Memory B cell (primary cell): ENCODE results near the gene ALKAL2.
"Not testable (repeated sequence)": the region's sequence is repeated elsewhere in the genome, so short reads cannot be mapped to it uniquely, and the experiment has no call there.

Experiments
- ATAC-seq: fragments of 150-1000 bp; cut with Tn5 transposase; 2 replicates; pipeline ENCODE4 v1.10.0; 2021; ENCODE audit warnings: low read depth, mild to moderate bottlenecking, moderate library complexity
- DNase-seq, 2 donors: peaks; one replicate each; pipeline ENCODE4 v3.0.0; 2022; ENCODE audit warnings: low spot score in 2 of 2
- H3K27ac Mint-ChIP-seq: one replicate; pipeline ENCODE4 v1.8.0; 2022; ENCODE audit warnings: mild to moderate bottlenecking, moderate library complexity, mixed read lengths
- H3K27me3 Mint-ChIP-seq: one replicate; pipeline ENCODE4 v1.8.0; 2022; ENCODE audit warnings: mixed read lengths
- H3K36me3 Mint-ChIP-seq: one replicate; pipeline ENCODE4 v1.8.0; 2022; ENCODE audit warnings: mild to moderate bottlenecking, mixed read lengths
- H3K4me1 Mint-ChIP-seq: one replicate; pipeline ENCODE4 v1.8.0; 2022; ENCODE audit warnings: mixed read lengths
- H3K4me3 Mint-ChIP-seq: one replicate; pipeline ENCODE4 v1.8.0; 2022; ENCODE audit warnings: mild to moderate bottlenecking, moderate library complexity, mixed read lengths
- H3K9me3 Mint-ChIP-seq: one replicate; pipeline ENCODE4 v1.8.0; 2022; ENCODE audit warnings: mixed read lengths

The ALKAL2 gene, protein sequence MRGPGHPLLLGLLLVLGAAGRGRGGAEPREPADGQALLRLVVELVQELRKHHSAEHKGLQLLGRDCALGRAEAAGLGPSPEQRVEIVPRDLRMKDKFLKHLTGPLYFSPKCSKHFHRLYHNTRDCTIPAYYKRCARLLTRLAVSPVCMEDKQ

DNA sequence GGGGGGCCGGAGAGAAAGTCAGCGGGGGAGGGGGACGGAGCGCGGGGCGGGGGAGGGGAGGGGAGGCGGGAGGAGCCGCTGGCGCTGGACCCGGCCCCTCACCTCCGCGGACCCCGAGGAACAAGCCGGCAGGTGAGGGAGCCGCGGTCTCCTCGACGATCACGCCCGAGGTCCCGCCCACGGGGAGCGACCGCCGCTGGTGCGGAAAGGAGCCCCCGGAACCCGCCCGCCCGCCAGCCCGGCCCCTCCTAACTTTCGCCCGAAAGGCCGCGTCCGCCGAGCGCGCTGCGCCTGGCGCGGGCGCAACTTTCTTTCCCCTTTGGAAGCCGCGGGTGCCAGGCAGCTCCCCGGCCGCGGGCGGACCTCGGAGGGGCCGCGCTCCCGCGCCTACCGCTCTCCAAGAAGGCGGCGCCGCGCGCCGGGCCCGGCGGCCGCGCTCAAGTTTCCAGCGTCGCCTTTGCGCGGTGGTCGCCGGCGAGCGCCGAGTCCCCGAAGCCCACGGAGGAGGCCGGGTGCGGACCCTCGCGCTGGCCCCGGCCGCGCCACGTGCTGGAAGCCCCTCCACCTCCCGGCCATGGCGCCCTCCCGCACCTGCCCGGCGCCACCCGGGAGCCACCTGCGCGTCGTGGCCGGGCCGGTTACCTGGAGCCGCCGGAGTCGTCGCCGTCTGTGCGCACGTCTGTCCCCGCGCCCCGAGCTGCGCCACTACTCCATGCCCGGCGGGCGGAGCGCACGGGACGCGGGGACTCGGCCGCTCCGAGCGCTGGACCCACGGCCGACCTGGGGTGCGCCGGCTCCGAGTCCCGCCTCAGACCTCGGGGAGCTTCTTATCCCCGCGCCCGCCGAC, at the start of gene ALKAL2:
Gene ALKAL2, minus strand, starts transcription at position 181 of the 847 bp plus-strand sequence. CDS start 256 bp downstream, outside the sequence.
- Mint-ChIP-seq H3K4me1 (peaks cover 2% of the 10 kb centered on the region), H3K4me3 (peak within 1 kb of the TSS; percentile 64), H3K36me3 (peaks cover 1% of the 10 kb centered on the region), H3K27me3 (peaks cover 11% of the 10 kb centered on the region), H3K9me3 (no peaks in the 10 kb centered on the region), H3K27ac (no peak within 1 kb of the TSS)
- peak; percentile 24 for ATAC-seq
- peak in 1 of 2 donors; percentile 22 for DNase-seq

DNA sequence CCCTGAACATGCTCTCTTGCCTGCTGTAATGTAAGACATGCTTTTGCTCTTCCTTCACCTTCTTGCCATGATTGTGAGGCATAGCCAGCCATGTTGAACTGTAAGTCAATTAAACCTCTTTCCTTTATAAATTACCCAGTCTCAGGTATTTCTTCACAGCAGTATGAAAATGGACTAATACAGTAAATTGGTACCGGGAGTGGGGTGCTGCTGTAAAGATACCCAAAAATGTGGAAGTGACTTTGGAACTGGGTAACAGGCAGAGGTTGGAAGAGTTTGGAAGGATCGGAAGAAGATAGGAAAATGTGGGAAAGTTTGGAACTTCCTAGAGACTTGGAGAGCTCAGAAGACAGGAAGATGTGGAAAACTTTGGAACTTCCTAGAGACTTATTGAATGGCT, 49.1 kb upstream of the ALKAL2 start:
- H3K9me3 Mint-ChIP-seq = peaks cover 18% of the 10 kb centered on the region
- DNase-seq, H3K27ac Mint-ChIP-seq, ATAC-seq, H3K4me3 Mint-ChIP-seq, H3K36me3 Mint-ChIP-seq, H3K27me3 Mint-ChIP-seq, H3K4me1 Mint-ChIP-seq: not testable (repeated sequence)

DNA sequence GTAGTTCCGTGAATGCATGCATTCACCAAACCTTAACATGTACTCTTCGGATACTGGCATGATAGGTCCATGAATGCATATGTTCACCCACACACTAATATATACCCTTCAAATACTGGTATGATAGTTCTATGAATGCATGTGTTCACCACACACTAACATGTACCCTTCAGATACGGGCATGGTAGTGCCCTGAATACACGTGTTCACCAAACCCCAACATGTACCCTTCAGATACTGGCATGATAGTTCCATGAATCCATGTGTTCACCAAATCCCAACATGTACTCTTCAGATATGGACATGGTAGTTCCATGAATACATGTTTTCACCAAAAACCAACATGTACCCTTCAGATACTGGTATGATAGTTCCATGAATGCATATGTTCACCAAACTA, 48.5 kb upstream of the ALKAL2 start:
- peaks cover 8% of the 10 kb centered on the region for H3K27me3 Mint-ChIP-seq
- H3K9me3 Mint-ChIP-seq = peaks cover 18% of the 10 kb centered on the region
- H3K36me3 Mint-ChIP-seq = peaks cover 6% of the 10 kb centered on the region
- H3K4me1 Mint-ChIP-seq = no peaks in the 10 kb centered on the region
- H3K4me3 Mint-ChIP-seq = no peak overlapping the region
- H3K27ac Mint-ChIP-seq = no peak overlapping the region
- no peak for ATAC-seq
- DNase-seq = no peak

DNA sequence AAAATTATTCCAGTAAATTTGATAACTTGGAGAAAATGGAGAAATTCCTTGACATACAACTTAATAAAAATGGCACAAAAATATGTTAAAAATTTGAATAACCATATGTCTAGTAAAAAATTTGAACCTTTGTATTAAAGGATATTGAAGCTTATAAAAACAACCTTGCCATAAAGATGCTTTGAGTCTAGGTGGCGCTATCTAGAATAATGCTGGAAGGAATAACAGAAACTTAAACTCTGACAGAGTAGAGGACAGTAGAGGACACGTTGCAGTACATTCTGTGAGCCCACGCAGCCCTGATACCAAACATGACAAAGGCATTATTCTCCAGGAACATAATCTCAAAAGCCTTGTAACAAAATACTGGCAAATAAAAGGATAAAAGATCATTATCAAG, 44.7 kb upstream of the ALKAL2 start:
- Mint-ChIP-seq H3K27me3 (peaks cover 10% of the 10 kb centered on the region), H3K9me3 (peaks cover 15% of the 10 kb centered on the region), H3K27ac (no peak overlapping the region), H3K4me3 (no peak overlapping the region), H3K36me3 (peaks cover 7% of the 10 kb centered on the region), H3K4me1 (no peaks in the 10 kb centered on the region)
- no peak for DNase-seq
- ATAC-seq = no peak

DNA sequence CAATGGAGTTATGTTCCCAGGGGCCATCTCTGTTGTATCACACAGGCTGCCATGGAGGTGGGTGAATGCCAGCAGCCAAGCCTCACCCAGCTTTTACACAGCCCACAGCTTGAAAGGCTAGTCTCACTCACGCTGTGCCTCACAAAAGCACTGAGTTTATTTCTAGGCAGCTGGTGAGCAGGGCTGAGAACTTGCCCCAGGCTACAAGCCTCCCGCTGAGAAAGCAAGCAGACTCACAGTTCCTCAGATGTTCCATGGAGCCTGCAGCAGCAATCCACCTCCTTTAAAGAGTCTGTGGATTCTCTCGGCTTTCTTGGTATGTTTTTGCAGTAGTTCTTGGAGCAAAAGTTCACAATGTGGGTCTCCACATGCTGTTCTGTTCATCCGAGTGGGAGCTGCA, 40.9 kb upstream of the ALKAL2 start:
- ATAC-seq (no peak), DNase-seq (no peak)
- Mint-ChIP-seq H3K27me3 (peaks cover 14% of the 10 kb centered on the region), H3K4me3 (no peak overlapping the region), H3K36me3 (peaks cover 8% of the 10 kb centered on the region), H3K27ac (no peak overlapping the region), H3K9me3 (peaks cover 11% of the 10 kb centered on the region), H3K4me1 (peaks cover 5% of the 10 kb centered on the region)

DNA sequence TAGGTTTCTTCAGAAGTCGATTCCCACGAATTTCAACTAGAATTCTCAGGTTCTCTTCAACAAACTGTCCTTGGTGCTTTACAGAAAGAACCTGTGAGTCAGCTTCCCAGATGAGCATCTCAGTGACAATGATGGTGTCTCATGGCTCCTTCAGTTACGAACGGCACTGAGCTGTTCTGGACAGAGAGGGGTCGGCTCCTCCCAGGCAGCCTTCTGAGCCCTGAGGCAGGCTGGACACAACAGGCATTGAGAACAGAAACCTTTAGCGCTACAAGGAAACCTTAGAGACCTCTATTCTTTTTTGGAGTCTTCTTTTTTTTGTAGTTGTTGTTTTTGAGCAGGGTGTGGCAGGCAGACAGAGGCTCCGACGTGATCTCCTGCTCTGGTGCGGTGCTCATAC, 35.1 kb upstream of the ALKAL2 start:
- H3K4me1 Mint-ChIP-seq = peaks cover 11% of the 10 kb centered on the region
- ATAC-seq (no peak), DNase-seq (no peak)
- H3K9me3 Mint-ChIP-seq = peaks cover 16% of the 10 kb centered on the region
- H3K36me3 Mint-ChIP-seq = peaks cover 6% of the 10 kb centered on the region
- H3K27me3 Mint-ChIP-seq = peaks cover 7% of the 10 kb centered on the region
- no peak overlapping the region for H3K4me3 Mint-ChIP-seq
- H3K27ac Mint-ChIP-seq = no peak overlapping the region

DNA sequence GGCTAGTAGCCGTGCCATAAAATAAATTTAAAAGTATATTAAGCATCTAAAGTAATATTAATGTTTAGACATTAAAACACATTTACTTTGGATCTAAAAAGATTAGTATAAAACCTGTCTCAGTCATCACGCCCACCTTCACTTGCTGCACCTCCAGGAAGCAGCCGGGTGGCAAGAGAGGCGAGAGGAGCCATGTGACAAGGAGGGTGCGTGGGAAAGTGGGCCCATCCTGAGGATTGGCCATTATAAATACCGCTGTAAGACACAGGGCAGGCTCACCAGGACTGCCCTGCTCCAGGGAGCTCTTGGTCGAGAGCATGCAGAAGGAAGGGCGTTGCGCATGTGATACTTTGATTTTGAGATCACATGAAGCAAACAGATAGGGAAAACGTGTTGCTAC, 34.4 kb upstream of the ALKAL2 start:
- ATAC-seq = no peak
- Mint-ChIP-seq H3K36me3 (peaks cover 6% of the 10 kb centered on the region), H3K9me3 (peaks cover 16% of the 10 kb centered on the region), H3K27ac (no peak overlapping the region), H3K4me3 (no peak overlapping the region), H3K27me3 (peaks cover 7% of the 10 kb centered on the region), H3K4me1 (peaks cover 11% of the 10 kb centered on the region)
- no peak for DNase-seq

DNA sequence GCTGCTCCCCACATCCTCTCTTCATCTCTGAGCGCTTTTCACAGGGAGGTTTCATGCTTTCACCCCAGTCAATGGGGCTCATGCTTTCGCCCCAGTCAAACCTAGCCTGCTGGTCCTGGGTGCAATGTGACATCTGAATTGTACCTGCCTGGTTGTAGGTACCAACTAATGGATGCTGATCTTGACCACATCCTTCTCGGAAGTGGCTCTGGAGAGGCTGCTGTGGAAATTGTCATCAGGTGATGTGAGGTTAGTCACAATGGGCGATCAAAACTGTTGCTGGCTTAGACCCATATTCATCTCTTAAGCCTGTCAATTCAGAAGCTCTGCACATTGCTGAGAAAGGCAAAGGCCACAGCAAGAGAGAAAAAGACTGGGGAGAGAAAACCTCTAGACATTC, 32.7 kb upstream of the ALKAL2 start:
- Mint-ChIP-seq H3K27ac (no peak overlapping the region), H3K4me1 (peaks cover 11% of the 10 kb centered on the region), H3K36me3 (no peaks in the 10 kb centered on the region), H3K9me3 (peaks cover 7% of the 10 kb centered on the region), H3K4me3 (no peak overlapping the region), H3K27me3 (peaks cover 7% of the 10 kb centered on the region)
- ATAC-seq (no peak), DNase-seq (no peak)

DNA sequence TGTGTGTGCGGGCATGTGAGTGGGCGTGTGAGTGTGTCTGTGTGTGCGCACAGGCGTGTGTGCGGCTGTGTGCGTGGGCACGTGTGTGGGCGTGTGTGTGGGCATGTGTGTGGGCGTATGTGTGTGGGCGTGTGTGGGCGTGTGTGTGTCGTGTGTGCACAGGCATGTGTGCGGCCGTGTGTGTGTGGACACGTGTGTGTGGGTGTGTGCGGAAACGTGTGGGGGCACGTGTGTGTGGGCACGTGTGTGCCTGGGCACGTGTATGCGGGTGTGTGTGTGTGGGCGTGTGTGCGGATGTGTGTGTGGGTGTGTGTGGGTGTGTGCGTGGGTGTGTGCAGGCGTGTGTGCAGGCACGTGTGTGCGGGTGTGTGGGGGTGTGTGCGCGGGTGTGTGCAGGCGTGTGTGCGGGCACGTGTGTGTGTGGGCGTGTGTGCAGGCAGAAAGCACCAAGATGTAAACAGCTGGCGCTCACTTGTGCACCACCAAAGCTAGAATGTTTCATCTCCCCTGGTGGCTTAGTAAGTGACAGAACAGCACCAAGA, 31.2 kb upstream of the ALKAL2 start:
- Mint-ChIP-seq H3K27ac (no peak overlapping the region), H3K36me3 (no peaks in the 10 kb centered on the region), H3K27me3 (peaks cover 5% of the 10 kb centered on the region), H3K4me1 (peaks cover 7% of the 10 kb centered on the region), H3K9me3 (peaks cover 7% of the 10 kb centered on the region), H3K4me3 (no peak overlapping the region)
- DNase-seq (no peak), ATAC-seq (no peak)

DNA sequence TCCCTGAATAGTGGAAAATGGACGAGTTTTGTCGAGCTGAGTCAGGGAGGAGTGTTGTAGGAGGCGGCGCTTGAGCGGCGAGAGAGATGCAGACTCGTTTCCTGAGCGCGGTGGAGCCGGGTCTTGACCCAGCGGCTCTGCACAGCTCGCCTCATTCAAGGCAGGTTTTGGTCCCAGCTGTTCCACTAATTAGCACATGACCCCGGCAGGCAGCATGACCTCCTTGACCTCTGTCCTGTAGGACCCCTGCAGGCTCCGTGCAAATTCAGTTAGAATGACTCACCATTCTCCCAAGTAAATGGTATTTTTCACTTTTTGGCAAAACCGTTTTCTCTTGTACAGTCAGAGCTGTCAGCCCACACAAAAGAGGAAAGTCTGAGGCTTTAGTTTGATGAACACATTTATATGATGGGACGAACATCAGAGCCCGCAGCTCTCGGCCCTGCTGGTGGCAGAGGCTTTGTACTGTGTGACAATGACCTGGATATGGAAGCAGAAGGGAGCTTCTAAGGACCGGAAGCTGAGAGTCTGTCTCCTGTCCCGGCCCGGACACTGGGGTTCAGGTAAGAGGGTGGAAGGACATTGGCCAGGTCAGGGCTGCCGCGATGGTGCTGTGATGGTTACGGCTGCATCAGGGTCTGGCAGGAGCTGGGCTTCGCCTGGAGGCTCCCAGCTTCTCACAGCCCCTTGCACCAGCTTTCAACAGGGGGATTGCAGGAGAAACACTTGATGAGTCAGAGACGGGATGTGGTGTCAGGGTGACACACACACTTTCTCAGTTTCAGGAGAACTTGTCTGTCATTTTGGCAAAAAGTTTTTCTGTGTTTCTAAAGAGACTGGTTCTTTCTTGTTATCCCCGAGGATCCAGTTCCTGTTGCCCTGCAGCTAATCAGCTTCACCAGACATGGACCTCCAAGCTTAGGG, 29.9 kb upstream of the ALKAL2 start:
- no peak for DNase-seq
- Mint-ChIP-seq H3K27ac (no peak overlapping the region), H3K4me1 (peaks cover 11% of the 10 kb centered on the region), H3K36me3 (no peaks in the 10 kb centered on the region), H3K4me3 (no peak overlapping the region), H3K27me3 (peaks cover 9% of the 10 kb centered on the region), H3K9me3 (peaks cover 7% of the 10 kb centered on the region)
- no peak for ATAC-seq

DNA sequence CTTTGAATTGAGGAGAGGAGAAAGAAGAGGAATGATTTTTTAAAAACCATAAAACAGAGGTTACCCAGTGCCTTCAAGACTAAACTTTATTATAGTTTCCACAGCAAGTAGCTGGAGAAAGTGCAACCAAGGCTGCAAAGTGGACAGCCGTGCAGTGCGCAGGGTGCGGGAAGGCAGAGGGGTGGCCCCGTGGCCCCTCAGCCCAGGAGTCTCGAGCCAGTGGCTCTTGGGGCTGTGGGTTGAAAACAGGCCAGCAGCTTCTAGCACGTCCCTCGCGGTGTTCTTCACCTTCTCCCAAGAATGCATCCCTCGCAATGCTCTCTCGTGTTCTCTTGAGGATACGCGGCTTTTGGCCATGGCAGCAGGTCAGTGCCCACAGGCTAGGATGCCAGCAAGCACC, 28.5 kb upstream of the ALKAL2 start:
- H3K36me3 Mint-ChIP-seq = no peaks in the 10 kb centered on the region
- H3K27ac Mint-ChIP-seq = no peak overlapping the region
- peaks cover 10% of the 10 kb centered on the region for H3K27me3 Mint-ChIP-seq
- DNase-seq (no peak), ATAC-seq (no peak)
- H3K4me1 Mint-ChIP-seq = peaks cover 11% of the 10 kb centered on the region
- peaks cover 7% of the 10 kb centered on the region for H3K9me3 Mint-ChIP-seq
- H3K4me3 Mint-ChIP-seq = no peak overlapping the region

DNA sequence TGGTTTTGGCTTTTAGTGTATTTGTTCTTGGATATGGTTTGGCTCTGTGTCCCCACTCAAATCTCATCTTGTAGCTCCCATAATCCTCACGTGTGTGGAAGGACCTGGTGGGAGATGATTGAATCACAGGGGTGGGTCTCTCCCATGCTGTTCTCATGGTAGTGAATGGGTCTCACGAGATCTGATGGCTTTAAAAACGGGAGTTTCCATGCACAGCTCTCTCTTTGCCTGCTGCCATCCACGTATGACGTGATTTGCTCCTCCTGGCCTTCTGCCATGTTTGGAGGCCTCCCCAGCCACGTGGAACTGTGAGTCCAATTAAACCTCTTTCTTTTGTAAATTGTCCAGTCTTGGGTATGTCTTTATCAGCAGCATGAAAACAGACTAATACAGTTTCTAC, 28.0 kb upstream of the ALKAL2 start:
- not testable (repeated sequence) for H3K27ac Mint-ChIP-seq, ATAC-seq, H3K4me3 Mint-ChIP-seq

DNA sequence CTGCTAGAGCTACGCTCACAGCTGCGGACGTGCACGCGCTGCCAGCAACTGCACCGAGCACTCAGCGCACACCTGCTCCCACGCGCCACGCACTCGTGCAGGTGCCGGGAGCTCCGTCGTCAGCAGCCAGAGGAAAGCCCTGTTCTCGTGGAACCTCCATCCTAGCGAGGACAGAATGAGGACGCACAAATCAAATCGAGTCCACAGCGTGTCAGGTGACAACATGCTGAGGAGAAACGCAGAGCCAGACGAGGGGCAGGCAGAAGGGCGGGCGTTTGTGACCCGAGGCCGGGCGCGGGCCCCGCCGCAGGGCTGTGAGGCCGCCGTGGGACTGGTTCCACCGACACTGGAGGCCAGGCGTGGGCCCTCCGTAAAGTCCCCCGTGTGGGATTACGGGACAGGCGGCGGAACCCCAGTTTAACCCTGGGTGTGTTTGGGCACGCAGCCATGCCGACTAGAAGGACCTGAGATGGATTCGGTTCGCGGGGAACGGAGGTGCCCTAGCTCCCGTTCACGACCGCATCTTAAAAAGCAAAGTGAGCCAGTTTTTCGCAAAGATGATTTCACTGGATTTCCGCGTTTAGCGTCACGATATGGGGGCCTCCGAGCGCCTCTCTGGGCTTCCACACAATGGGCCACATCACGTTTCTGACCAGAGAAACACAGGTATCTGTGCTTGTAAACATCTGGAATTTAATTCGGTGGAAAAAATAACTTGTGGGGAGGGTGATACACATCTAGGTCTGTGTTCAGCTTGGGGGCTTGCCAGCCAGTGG, 26.9 kb upstream of the ALKAL2 start:
- Mint-ChIP-seq H3K36me3 (no peaks in the 10 kb centered on the region), H3K27ac (no peak overlapping the region), H3K9me3 (peaks cover 7% of the 10 kb centered on the region), H3K27me3 (peaks cover 11% of the 10 kb centered on the region), H3K4me1 (peaks cover 11% of the 10 kb centered on the region), H3K4me3 (no peak overlapping the region)
- no peak for DNase-seq
- no peak for ATAC-seq

More for the DNA sequence above, 28.0 kb upstream of the ALKAL2 start:
- peaks cover 11% of the 10 kb centered on the region for H3K4me1 Mint-ChIP-seq
- H3K9me3 Mint-ChIP-seq, DNase-seq, H3K36me3 Mint-ChIP-seq: not testable (repeated sequence)
- H3K27me3 Mint-ChIP-seq = peaks cover 11% of the 10 kb centered on the region
